Astrocyte (in vitro differentiated cells and primary cell): ENCODE measurements around the gene NCOA7. TPM values are rescaled to one million over a fixed set of nuclear protein-coding genes. Genes with fewer than 3 reads are reported as not detected.

Source experiments
- DNase-seq: peaks from one replicate; pipeline ENCODE4 v3.0.0-alpha.2; 2010; ENCODE audit warnings: low read depth
- FAIRE-seq: peaks from 2 replicates; lab custom pipeline; 2011; peaks lifted over from hg19 to GRCh38; lab: Jason Lieb, UNC
- H2AFZ ChIP-seq: 2 replicates; pipeline ENCODE4 v1.6.0; 2012; ENCODE audit warnings: low read depth, low read length, inconsistent platforms
- H3K27ac ChIP-seq: 2 replicates; pipeline ENCODE4 v1.5.1; 2011; ENCODE audit warnings: low read depth, low read length, inconsistent platforms
- H3K27me3 ChIP-seq: 2 replicates; pipeline ENCODE4 v1.6.0; 2011; ENCODE audit warnings: low read length, inconsistent platforms; ENCODE audit not compliant: insufficient read depth
- H3K36me3 ChIP-seq: 2 replicates; pipeline ENCODE4 v1.5.1; 2011; ENCODE audit warnings: low read length, inconsistent platforms; ENCODE audit not compliant: insufficient read depth
- H3K4me1 ChIP-seq: 2 replicates; pipeline ENCODE4 v1.5.1; 2011; ENCODE audit warnings: low read length, inconsistent platforms; ENCODE audit not compliant: insufficient read depth
- H3K4me2 ChIP-seq: 2 replicates; pipeline ENCODE4 v1.6.0; 2012; ENCODE audit warnings: low read length, inconsistent platforms
- H3K4me3 ChIP-seq: 2 replicates; pipeline ENCODE4 v1.5.1; 2011; ENCODE audit warnings: low read depth, mild to moderate bottlenecking, low read length, inconsistent platforms; ENCODE audit not compliant: insufficient read depth
- H3K79me2 ChIP-seq: 2 replicates; pipeline ENCODE4 v1.6.0; 2012; ENCODE audit warnings: mild to moderate bottlenecking, low read length, inconsistent platforms; ENCODE audit not compliant: insufficient read depth
- H3K9ac ChIP-seq: 2 replicates; pipeline ENCODE4 v1.6.0; 2012; ENCODE audit warnings: mild to moderate bottlenecking, low read length, inconsistent platforms
- H3K9me3 ChIP-seq: 2 replicates; pipeline ENCODE4 v1.5.1; 2012; ENCODE audit warnings: low read depth, mild to moderate bottlenecking, low read length, inconsistent platforms; ENCODE audit not compliant: insufficient read depth
- H4K20me1 ChIP-seq: 2 replicates; pipeline ENCODE4 v1.6.0; 2012; ENCODE audit warnings: low read length, inconsistent platforms; ENCODE audit not compliant: insufficient read depth
- H3K27ac Mint-ChIP-seq: one replicate; pipeline ENCODE4 v1.8.0; 2021; ENCODE audit warnings: mild to moderate bottlenecking, mixed read lengths; ENCODE audit not compliant: unreplicated experiment
- H3K27me3 Mint-ChIP-seq: one replicate; pipeline ENCODE4 v1.8.0; 2021; ENCODE audit warnings: low read depth, mixed read lengths; ENCODE audit not compliant: unreplicated experiment
- H3K36me3 Mint-ChIP-seq: one replicate; pipeline ENCODE4 v1.8.0; 2021; ENCODE audit warnings: low read depth, mixed read lengths; ENCODE audit not compliant: unreplicated experiment
- H3K4me1 Mint-ChIP-seq: one replicate; pipeline ENCODE4 v1.8.0; 2021; ENCODE audit warnings: low read depth, mixed read lengths; ENCODE audit not compliant: unreplicated experiment
- H3K4me3 Mint-ChIP-seq: one replicate; pipeline ENCODE4 v1.8.0; 2021; ENCODE audit warnings: mild to moderate bottlenecking, moderate library complexity, mixed read lengths; ENCODE audit not compliant: unreplicated experiment
- H3K9me3 Mint-ChIP-seq: one replicate; pipeline ENCODE4 v1.8.0; 2021; ENCODE audit warnings: mild to moderate bottlenecking, mixed read lengths; ENCODE audit not compliant: unreplicated experiment
- EZH2 ChIP-seq: IDR thresholded peaks from 2 replicates; pipeline ENCODE4 v1.6.1; 2012; ENCODE audit warnings: mild to moderate bottlenecking, low read length, inconsistent platforms; ENCODE audit not compliant: insufficient read depth
- total RNA-seq: library from RNA; stranded (reverse); gene quantifications from 2 replicates; pipeline ENCODE4 v1.2.1, GENCODE V29; 2021
- TF ChIP-seq, protein P1 (sequence below): IDR thresholded peaks from 2 replicates; pipeline ENCODE4 v1.5.1; 2011; ENCODE audit warnings: low read depth, mild to moderate bottlenecking, inconsistent platforms, low read length, moderate library complexity; ENCODE audit not compliant: insufficient read depth

NCOA7 gene
- total RNA-seq, 1 donor from 2014 or later: 26.0 TPM

DNA sequence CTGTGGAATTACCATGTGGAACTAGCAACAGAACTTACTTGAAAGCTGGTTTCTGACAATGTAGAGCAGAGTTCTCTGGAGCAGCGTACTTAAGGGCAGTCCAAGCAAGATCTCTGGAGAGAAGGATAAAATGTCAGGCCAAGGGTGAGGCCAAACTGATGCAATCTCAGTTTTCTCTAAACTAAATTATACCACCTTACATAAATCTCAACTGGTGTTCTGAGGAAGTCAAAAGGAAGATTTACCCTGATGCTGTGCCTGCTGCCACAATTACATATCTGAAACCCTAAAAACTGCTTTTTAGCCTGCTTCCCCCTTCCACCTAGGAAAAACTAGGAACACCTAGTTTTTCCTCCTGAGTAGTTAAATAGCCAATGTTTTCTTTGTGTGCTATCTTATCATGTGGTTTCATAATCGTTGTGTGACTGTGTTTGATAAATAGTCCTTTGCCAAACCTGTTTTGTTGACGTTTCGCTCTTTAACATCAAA lies 28.1 kb downstream of the NCOA7 start:
- no peaks in the 10 kb centered on the region for H3K9me3 Mint-ChIP-seq
- peak; percentile 20 for FAIRE-seq
- H3K36me3 Mint-ChIP-seq: no peaks in the 10 kb centered on the region

DNA sequence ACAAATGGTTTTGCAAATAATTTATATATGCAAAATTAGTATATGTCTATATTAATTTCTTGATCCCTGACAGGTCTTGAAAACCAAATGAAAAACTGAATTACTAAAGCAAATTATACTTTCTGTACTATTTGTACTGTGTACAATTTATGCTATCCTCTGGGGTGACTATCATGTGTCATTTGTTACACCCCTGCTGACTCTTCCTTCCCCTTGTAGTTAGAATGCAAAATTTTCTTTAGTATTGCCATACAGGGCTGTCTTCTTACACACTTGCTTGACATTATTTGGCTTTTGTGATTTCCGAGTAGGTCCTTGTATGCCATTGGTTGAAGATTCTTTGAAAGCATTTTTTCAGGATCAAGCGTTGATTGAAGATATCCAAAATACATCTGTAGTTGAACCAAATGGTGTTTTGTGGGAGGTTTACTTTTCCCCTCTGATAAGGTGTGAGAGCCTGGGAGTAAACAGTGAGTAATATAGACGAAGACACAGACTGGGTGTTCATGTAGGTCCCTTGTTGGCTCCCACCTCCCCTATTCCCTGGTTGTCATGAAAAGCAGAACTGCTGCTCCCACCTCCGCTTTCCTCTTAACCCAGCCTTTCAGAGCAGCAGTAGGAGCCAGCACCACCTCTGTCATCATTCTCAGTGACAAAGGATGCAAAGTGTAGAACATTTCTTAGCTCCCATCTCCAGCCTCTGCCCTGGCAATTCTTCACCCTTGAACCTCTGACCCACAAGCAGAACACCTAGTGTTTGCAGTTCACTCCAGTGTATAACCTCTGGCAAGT lies 29.0 kb downstream of the NCOA7 start:
- H3K4me2 ChIP-seq: no peak overlapping the region
- DNase-seq (no peak), FAIRE-seq (no peak)
- H3K9me3 ChIP-seq: no peaks in the 10 kb centered on the region
- Mint-ChIP-seq H3K4me3 (no peak overlapping the region), H3K27me3 (no peaks in the 10 kb centered on the region), H3K4me1 (peaks cover 19% of the 10 kb centered on the region), H3K36me3 (no peaks in the 10 kb centered on the region), H3K9me3 (no peaks in the 10 kb centered on the region), H3K27ac (no peak overlapping the region)
- TF ChIP-seq, protein P1, sequence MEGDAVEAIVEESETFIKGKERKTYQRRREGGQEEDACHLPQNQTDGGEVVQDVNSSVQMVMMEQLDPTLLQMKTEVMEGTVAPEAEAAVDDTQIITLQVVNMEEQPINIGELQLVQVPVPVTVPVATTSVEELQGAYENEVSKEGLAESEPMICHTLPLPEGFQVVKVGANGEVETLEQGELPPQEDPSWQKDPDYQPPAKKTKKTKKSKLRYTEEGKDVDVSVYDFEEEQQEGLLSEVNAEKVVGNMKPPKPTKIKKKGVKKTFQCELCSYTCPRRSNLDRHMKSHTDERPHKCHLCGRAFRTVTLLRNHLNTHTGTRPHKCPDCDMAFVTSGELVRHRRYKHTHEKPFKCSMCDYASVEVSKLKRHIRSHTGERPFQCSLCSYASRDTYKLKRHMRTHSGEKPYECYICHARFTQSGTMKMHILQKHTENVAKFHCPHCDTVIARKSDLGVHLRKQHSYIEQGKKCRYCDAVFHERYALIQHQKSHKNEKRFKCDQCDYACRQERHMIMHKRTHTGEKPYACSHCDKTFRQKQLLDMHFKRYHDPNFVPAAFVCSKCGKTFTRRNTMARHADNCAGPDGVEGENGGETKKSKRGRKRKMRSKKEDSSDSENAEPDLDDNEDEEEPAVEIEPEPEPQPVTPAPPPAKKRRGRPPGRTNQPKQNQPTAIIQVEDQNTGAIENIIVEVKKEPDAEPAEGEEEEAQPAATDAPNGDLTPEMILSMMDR: no peak
- no peak for TF ChIP-seq EZH2
- H3K4me1 ChIP-seq: peaks cover 14% of the 10 kb centered on the region
- H3K79me2 ChIP-seq: no peaks in the 10 kb centered on the region
- peaks cover 3% of the 10 kb centered on the region for H4K20me1 ChIP-seq
- no peaks in the 10 kb centered on the region for H3K27me3 ChIP-seq
- no peak overlapping the region for H3K9ac ChIP-seq
- H3K36me3 ChIP-seq: peaks cover 4% of the 10 kb centered on the region
- H2AFZ ChIP-seq: no peak overlapping the region
- H3K27ac ChIP-seq: no peak overlapping the region
- H3K4me3 ChIP-seq: no peak overlapping the region

More for the DNA sequence above, 28.1 kb downstream of the NCOA7 start:
- Mint-ChIP-seq H3K4me3 (no peak overlapping the region), H3K27me3 (no peaks in the 10 kb centered on the region), H3K27ac (no peak overlapping the region), H3K4me1 (peaks cover 22% of the 10 kb centered on the region)
- Histone ChIP-seq H3K27me3 (no peaks in the 10 kb centered on the region), H3K9me3 (no peaks in the 10 kb centered on the region), H3K4me3 (no peak overlapping the region), H3K27ac (no peak overlapping the region), H3K4me2 (peak overlapping the region; percentile 37), H2AFZ (no peak overlapping the region), H3K4me1 (peaks cover 14% of the 10 kb centered on the region), H3K36me3 (peaks cover 4% of the 10 kb centered on the region), H4K20me1 (peaks cover 3% of the 10 kb centered on the region), H3K9ac (no peak overlapping the region), H3K79me2 (peaks cover 4% of the 10 kb centered on the region)
- TF ChIP-seq, protein P1: no peak
- TF ChIP-seq EZH2: no peak
- no peak for DNase-seq

GRCh38 chr6:125821825-125822281 lies 31.1 kb downstream of the NCOA7 start:
- Histone ChIP-seq H3K27me3 (no peaks in the 10 kb centered on the region), H3K4me1 (peaks cover 4% of the 10 kb centered on the region), H3K9me3 (no peaks in the 10 kb centered on the region), H3K36me3 (peaks cover 2% of the 10 kb centered on the region), H3K4me3 (no peak overlapping the region), H3K27ac (no peak overlapping the region), H3K79me2 (no peaks in the 10 kb centered on the region), H2AFZ (no peak overlapping the region), H3K9ac (no peak overlapping the region), H3K4me2 (no peak overlapping the region), H4K20me1 (peaks cover 3% of the 10 kb centered on the region)
- H3K27ac Mint-ChIP-seq: no peak overlapping the region
- FAIRE-seq (no peak), DNase-seq (peak; percentile 20)
- H3K36me3 Mint-ChIP-seq: peaks cover 7% of the 10 kb centered on the region
- H3K27me3 Mint-ChIP-seq: no peaks in the 10 kb centered on the region
- H3K4me1 Mint-ChIP-seq: peaks cover 10% of the 10 kb centered on the region
- H3K9me3 Mint-ChIP-seq: no peaks in the 10 kb centered on the region
- no peak overlapping the region for H3K4me3 Mint-ChIP-seq
- TF ChIP-seq, protein P1: no peak
- no peak for TF ChIP-seq EZH2
